ENCODE measurements around the gene DYRK1A.

DNA sequence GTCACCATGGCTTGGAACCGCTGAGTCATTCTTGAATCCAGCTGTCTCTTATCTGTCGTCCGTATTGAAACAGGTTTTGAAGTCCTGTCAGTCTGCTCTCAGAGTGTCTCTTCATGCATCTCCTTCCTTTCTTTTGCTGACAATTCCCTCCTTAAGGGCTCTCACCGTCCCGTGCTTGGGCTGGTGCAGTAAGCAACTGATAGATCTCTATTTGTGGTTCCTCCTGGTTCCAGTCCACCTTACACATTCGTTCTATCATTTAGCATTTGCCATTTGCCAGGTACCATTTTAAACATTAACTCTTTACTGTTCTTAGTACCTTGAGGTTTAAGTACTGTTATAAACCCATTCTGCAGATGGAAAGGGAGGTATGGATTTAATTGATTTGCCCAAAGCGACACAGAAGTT is 88.9 kb downstream of the DYRK1A start:
- TF ChIP-seq SNAI2 (CRISPR knock-in tag; IDR thresholded peaks at IDR 0.05): no peak
- TF ChIP-seq, protein P1, sequence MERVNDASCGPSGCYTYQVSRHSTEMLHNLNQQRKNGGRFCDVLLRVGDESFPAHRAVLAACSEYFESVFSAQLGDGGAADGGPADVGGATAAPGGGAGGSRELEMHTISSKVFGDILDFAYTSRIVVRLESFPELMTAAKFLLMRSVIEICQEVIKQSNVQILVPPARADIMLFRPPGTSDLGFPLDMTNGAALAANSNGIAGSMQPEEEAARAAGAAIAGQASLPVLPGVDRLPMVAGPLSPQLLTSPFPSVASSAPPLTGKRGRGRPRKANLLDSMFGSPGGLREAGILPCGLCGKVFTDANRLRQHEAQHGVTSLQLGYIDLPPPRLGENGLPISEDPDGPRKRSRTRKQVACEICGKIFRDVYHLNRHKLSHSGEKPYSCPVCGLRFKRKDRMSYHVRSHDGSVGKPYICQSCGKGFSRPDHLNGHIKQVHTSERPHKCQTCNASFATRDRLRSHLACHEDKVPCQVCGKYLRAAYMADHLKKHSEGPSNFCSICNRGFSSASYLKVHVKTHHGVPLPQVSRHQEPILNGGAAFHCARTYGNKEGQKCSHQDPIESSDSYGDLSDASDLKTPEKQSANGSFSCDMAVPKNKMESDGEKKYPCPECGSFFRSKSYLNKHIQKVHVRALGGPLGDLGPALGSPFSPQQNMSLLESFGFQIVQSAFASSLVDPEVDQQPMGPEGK (CRISPR knock-in tag; IDR thresholded peaks at IDR 0.05; ENCODE audit: borderline replicate concordance): no peak
- no peak for TF ChIP-seq BACH2 (CRISPR knock-in tag; IDR thresholded peaks at IDR 0.05; ENCODE audit: borderline replicate concordance)
- TF ChIP-seq ZNF70 (CRISPR knock-in tag; IDR thresholded peaks at IDR 0.05): no peak
- TF ChIP-seq, protein P2, sequence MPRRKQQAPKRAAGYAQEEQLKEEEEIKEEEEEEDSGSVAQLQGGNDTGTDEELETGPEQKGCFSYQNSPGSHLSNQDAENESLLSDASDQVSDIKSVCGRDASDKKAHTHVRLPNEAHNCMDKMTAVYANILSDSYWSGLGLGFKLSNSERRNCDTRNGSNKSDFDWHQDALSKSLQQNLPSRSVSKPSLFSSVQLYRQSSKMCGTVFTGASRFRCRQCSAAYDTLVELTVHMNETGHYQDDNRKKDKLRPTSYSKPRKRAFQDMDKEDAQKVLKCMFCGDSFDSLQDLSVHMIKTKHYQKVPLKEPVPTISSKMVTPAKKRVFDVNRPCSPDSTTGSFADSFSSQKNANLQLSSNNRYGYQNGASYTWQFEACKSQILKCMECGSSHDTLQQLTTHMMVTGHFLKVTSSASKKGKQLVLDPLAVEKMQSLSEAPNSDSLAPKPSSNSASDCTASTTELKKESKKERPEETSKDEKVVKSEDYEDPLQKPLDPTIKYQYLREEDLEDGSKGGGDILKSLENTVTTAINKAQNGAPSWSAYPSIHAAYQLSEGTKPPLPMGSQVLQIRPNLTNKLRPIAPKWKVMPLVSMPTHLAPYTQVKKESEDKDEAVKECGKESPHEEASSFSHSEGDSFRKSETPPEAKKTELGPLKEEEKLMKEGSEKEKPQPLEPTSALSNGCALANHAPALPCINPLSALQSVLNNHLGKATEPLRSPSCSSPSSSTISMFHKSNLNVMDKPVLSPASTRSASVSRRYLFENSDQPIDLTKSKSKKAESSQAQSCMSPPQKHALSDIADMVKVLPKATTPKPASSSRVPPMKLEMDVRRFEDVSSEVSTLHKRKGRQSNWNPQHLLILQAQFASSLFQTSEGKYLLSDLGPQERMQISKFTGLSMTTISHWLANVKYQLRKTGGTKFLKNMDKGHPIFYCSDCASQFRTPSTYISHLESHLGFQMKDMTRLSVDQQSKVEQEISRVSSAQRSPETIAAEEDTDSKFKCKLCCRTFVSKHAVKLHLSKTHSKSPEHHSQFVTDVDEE (CRISPR knock-in tag; IDR thresholded peaks at IDR 0.05): no peak
- no peak for TF ChIP-seq ZFP3 (CRISPR knock-in tag; IDR thresholded peaks at IDR 0.05)
- no peak for TF ChIP-seq ARNTL (CRISPR knock-in tag; IDR thresholded peaks at IDR 0.05; ENCODE audit: borderline replicate concordance, low read depth)
- no peak for TF ChIP-seq CSDC2 (CRISPR knock-in tag; IDR thresholded peaks at IDR 0.05)
- no peak for TF ChIP-seq GLIS3 (CRISPR knock-in tag; IDR thresholded peaks at IDR 0.05)
